Measurements from ENCODE around the gene HSPA2. TPM values are rescaled to one million over a fixed set of nuclear protein-coding genes. Genes with fewer than 3 reads are reported as not detected.
A peak's percentile ranks its signal among the peaks of the same experiment; 100 is the strongest.

HSPA2 gene
- total and polyA plus RNA-seq, 2 of the 4 experiments (the other 2 are of a cell fraction) = 18.4 to 19.7 TPM

DNA sequence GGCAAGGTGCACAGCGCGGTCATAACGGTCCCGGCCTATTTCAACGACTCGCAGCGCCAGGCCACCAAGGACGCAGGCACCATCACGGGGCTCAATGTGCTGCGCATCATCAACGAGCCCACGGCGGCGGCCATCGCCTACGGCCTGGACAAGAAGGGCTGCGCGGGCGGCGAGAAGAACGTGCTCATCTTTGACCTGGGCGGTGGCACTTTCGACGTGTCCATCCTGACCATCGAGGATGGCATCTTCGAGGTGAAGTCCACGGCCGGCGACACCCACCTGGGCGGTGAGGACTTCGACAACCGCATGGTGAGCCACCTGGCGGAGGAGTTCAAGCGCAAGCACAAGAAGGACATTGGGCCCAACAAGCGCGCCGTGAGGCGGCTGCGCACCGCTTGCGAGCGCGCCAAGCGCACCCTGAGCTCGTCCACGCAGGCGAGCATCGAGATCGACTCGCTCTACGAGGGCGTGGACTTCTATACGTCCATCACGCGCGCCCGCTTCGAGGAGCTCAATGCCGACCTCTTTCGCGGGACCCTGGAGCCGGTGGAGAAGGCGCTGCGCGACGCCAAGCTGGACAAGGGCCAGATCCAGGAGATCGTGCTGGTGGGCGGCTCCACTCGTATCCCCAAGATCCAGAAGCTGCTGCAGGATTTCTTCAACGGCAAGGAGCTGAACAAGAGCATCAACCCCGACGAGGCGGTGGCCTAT is 875 bp downstream of the HSPA2 start:
- peak overlapping the region; percentile 91 for H2AFZ ChIP-seq (replicated peaks; ENCODE audit: low read length, poor library complexity)
- WGBS, 2 experiments (ENCODE audit: extremely low coverage in 2 of 2, insufficient read length in 1 of 2) = 33% methylated on average over 62 of the region's 73 CpGs; no CpG with 5 or more reads in 1 of the 2 experiments
- DNase-seq (no peak), ATAC-seq (ENCODE audit: low read depth) (no peak)
- H2AK5ac ChIP-seq (ENCODE audit: low read depth, low read length) = peak overlapping the region; percentile 94
- dilution Hi-C loops (cut with HindIII; ENCODE audit: low sequenced_read_pairs, unreplicated experiment) = no loop called here
- BruUV-seq (replicated peaks) = no TSS peak
- no peaks in the 10 kb centered on the region; the same call in 1 of the 2 replicates for H3K4me1 ChIP-seq (ENCODE audit: control insufficient read depth, insufficient read depth, low read length)
- no peak overlapping the region for H3K27ac ChIP-seq (ENCODE audit: insufficient read depth, low read length)
- peak overlapping the region; percentile 7 to 59; a peak in 3 of 4 replicates for H4K8ac ChIP-seq (ENCODE audit: low read depth in 2 of 2, low read length in 2 of 2)
- no peak overlapping the region for H2BK15ac ChIP-seq (ENCODE audit: low read depth, low read length)
- no peaks in the 10 kb centered on the region for H3K27me3 ChIP-seq (ENCODE audit: control insufficient read depth, insufficient read depth, low read length)
- peaks cover 11% of the 10 kb centered on the region for H3K9me3 ChIP-seq (ENCODE audit: control insufficient read depth, insufficient read depth, low read length)
- TF ChIP-seq NFE2L2 (IDR thresholded peaks at IDR 0.05; ENCODE audit: low read depth, low read length) (no peak), CEBPB (IDR thresholded peaks at IDR 0.05; ENCODE audit: low read depth, low read length) (no peak), FOS (IDR thresholded peaks at IDR 0.05; ENCODE audit: low read depth, low read length) (no peak), POLR2A (IDR thresholded peaks at IDR 0.05; ENCODE audit: low read depth, low read length) (no peak), RFX5 (IDR thresholded peaks at IDR 0.05; ENCODE audit: low read depth, low read length) (no peak), RCOR1 (IDR thresholded peaks at IDR 0.05; ENCODE audit: insufficient replicate concordance, low read length) (no peak), SMC3 (IDR thresholded peaks at IDR 0.05; ENCODE audit: low read depth, low read length) (no peak), CTCF (conservative IDR thresholded peaks at IDR 0.05; ENCODE audit: low read depth, low read length) (no peak), CHD1 (IDR thresholded peaks at IDR 0.05; ENCODE audit: low read depth, low read length) (no peak), RAD21 (IDR thresholded peaks at IDR 0.05; ENCODE audit: low read length) (no peak), MAZ (IDR thresholded peaks at IDR 0.05; ENCODE audit: borderline replicate concordance, low read depth, low read length) (no peak), ELK1 (IDR thresholded peaks at IDR 0.05; ENCODE audit: borderline replicate concordance, low read depth, low read length) (no peak)
- TF ChIP-seq, protein P1, sequence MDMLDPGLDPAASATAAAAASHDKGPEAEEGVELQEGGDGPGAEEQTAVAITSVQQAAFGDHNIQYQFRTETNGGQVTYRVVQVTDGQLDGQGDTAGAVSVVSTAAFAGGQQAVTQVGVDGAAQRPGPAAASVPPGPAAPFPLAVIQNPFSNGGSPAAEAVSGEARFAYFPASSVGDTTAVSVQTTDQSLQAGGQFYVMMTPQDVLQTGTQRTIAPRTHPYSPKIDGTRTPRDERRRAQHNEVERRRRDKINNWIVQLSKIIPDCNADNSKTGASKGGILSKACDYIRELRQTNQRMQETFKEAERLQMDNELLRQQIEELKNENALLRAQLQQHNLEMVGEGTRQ (IDR thresholded peaks at IDR 0.05; ENCODE audit: low read depth, low read length) = no peak
- no peaks in the 10 kb centered on the region; the same call in none of the 2 replicates for H4K20me1 ChIP-seq (ENCODE audit: insufficient read depth, low read length)
- H2BK5ac ChIP-seq (ENCODE audit: low read depth, low read length, poor library complexity, severe bottlenecking) = no peak overlapping the region
- H3K18ac ChIP-seq (ENCODE audit: low read depth, low read length) = no peak overlapping the region
- peak overlapping the region; percentile 70 for H3K4me2 ChIP-seq (ENCODE audit: low read depth, low read length)
- H3K4me3 ChIP-seq (ENCODE audit: insufficient read depth, low read depth, low read length) = peak overlapping the region; percentile 67
- no peak overlapping the region for H3K56ac ChIP-seq (ENCODE audit: extremely low read depth, insufficient read depth, low read length)
- H2BK20ac ChIP-seq (ENCODE audit: low read depth, low read length) = no peak overlapping the region
- H3K79me1 ChIP-seq (ENCODE audit: low read depth in 1 of 2, low read length in 2 of 2) = peaks cover 15 to 27% of the 10 kb centered on the region in 2 experiments; a peak in 3 of 4 replicates
- ChIA-PET POLR2A (ENCODE audit: unreplicated experiment) (interaction anchor here (0.9 to 1.2 kb wide), 2 partner anchors 32 to 88 kb away, joined by 3 read pairs; no protein-coding TSS in a partner anchor), CTCF (interaction anchor here (1.8 kb wide), 1 partner anchor 95 kb away, joined by 13 read pairs; no protein-coding TSS in a partner anchor)
- H4K91ac ChIP-seq (ENCODE audit: insufficient read depth, low read depth, low read length) = peak overlapping the region; percentile 17; the same call in 1 of the 2 replicates
- in situ Hi-C loops (cut with MboI; ENCODE audit: low sequenced_read_pairs) = loop anchor here (5.0 to 25.0 kb wide), 2 partner anchors 91 to 371 kb away; partner anchors contain the start of gene CHURC1
- H3K4ac ChIP-seq (ENCODE audit: low read depth, low read length) = peak overlapping the region; percentile 73; the same call in 1 of the 2 replicates
- H3K9me1 ChIP-seq (ENCODE audit: insufficient read depth, low read length) = peaks cover 12% of the 10 kb centered on the region; the same call in 1 of the 2 replicates
- peak overlapping the region; percentile 16; the same call in 1 of the 2 replicates for H4K5ac ChIP-seq (ENCODE audit: low read depth, low read length)
- intact Hi-C loops (cut with micrococcal nuclease) = loop anchor here (2.0 to 5.0 kb wide), 3 partner anchors 71 to 103 kb away; no protein-coding TSS in a partner anchor
- no peaks in the 10 kb centered on the region for H3K36me3 ChIP-seq (ENCODE audit: control insufficient read depth, insufficient read depth, low read length)
- peak overlapping the region; percentile 82; the same call in 1 of the 2 replicates for H3K14ac ChIP-seq (replicated peaks; ENCODE audit: low read depth, low read length)
- H3K9ac ChIP-seq (ENCODE audit: low read depth, low read length) = no peak overlapping the region
- peak overlapping the region; percentile 60 for H2AK9ac ChIP-seq (replicated peaks; ENCODE audit: low read depth, low read length, poor library complexity)
- peak overlapping the region; percentile 58; the same call in 1 of the 2 replicates for H2BK120ac ChIP-seq (ENCODE audit: low read depth, low read length)
- peak overlapping the region; percentile 94 for H3K23ac ChIP-seq (ENCODE audit: low read depth, low read length)
